ENCODE results near the gene PGP. TPM values are rescaled to one million over a fixed set of nuclear protein-coding genes. Genes with fewer than 3 reads are reported as not detected.

PGP gene
- total RNA-seq, 1 experiment from 2014 or later = 48.7 TPM

DNA sequence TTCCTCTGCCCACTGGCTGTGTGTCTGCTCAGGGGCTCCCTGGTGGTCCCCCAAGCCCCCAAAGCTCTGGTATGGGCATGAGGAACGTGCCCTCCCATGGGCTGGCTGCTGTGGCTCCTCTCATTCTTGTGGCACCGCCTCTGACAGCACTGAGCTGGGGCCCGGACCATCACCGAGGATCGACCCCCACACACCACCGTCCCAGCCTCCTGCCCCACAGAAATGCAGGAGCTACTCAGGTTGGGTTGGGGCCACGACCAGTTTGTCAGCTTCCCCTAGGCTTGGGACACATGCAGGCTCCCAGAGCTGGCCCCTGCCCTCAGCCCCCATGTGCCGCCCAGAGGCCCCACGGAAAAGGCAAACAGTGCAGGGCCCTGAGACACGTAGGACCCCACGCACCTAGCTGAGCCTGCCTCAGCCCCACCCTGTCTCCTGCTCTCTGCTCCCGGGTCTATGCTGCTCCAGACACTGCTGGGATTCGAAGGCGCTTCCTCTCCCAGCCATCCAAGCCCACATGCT lies 15.0 kb downstream of the PGP start:
- Histone ChIP-seq H3K27me3 (ENCODE audit: control insufficient read depth, insufficient read depth, low read length) (no peaks in the 10 kb centered on the region), H3K4me3 (ENCODE audit: low read depth in 2 of 2, low read length in 2 of 2) (no peak overlapping the region), H3K9me3 (ENCODE audit: control insufficient read depth, insufficient read depth, low read depth, low read length) (no peaks in the 10 kb centered on the region), H3K36me3 (ENCODE audit: control insufficient read depth, insufficient read depth, low read length) (no peaks in the 10 kb centered on the region), H3K27ac (ENCODE audit: low read length) (no peak overlapping the region), H3K4me1 (ENCODE audit: control insufficient read depth, insufficient read depth, low read length) (peaks cover 3% of the 10 kb centered on the region)
- TF ChIP-seq SIN3A (IDR thresholded peaks at IDR 0.05; ENCODE audit: borderline replicate concordance, insufficient read depth, low read depth, low read length) = no peak
- TF ChIP-seq, protein P1, sequence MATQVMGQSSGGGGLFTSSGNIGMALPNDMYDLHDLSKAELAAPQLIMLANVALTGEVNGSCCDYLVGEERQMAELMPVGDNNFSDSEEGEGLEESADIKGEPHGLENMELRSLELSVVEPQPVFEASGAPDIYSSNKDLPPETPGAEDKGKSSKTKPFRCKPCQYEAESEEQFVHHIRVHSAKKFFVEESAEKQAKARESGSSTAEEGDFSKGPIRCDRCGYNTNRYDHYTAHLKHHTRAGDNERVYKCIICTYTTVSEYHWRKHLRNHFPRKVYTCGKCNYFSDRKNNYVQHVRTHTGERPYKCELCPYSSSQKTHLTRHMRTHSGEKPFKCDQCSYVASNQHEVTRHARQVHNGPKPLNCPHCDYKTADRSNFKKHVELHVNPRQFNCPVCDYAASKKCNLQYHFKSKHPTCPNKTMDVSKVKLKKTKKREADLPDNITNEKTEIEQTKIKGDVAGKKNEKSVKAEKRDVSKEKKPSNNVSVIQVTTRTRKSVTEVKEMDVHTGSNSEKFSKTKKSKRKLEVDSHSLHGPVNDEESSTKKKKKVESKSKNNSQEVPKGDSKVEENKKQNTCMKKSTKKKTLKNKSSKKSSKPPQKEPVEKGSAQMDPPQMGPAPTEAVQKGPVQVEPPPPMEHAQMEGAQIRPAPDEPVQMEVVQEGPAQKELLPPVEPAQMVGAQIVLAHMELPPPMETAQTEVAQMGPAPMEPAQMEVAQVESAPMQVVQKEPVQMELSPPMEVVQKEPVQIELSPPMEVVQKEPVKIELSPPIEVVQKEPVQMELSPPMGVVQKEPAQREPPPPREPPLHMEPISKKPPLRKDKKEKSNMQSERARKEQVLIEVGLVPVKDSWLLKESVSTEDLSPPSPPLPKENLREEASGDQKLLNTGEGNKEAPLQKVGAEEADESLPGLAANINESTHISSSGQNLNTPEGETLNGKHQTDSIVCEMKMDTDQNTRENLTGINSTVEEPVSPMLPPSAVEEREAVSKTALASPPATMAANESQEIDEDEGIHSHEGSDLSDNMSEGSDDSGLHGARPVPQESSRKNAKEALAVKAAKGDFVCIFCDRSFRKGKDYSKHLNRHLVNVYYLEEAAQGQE (IDR thresholded peaks at IDR 0.05; ENCODE audit: insufficient read depth in 1 of 2, low read depth in 2 of 2, low read length in 1 of 2) = no peak
- no peak for TF ChIP-seq TCF7L2 (IDR thresholded peaks at IDR 0.05; ENCODE audit: low read depth, low read length)
- TF ChIP-seq, protein P2, sequence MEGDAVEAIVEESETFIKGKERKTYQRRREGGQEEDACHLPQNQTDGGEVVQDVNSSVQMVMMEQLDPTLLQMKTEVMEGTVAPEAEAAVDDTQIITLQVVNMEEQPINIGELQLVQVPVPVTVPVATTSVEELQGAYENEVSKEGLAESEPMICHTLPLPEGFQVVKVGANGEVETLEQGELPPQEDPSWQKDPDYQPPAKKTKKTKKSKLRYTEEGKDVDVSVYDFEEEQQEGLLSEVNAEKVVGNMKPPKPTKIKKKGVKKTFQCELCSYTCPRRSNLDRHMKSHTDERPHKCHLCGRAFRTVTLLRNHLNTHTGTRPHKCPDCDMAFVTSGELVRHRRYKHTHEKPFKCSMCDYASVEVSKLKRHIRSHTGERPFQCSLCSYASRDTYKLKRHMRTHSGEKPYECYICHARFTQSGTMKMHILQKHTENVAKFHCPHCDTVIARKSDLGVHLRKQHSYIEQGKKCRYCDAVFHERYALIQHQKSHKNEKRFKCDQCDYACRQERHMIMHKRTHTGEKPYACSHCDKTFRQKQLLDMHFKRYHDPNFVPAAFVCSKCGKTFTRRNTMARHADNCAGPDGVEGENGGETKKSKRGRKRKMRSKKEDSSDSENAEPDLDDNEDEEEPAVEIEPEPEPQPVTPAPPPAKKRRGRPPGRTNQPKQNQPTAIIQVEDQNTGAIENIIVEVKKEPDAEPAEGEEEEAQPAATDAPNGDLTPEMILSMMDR (IDR thresholded peaks at IDR 0.05) = no peak
- no peak for TF ChIP-seq POLR2AphosphoS5 (IDR thresholded peaks at IDR 0.05; ENCODE audit: low read depth, low read length)
- intact Hi-C loops (cut with micrococcal nuclease; ENCODE audit: unreplicated experiment) = no loop called here
- POLR2A ChIA-PET = interaction anchor here (0.5 kb wide), 1 partner anchor 48 kb away, joined by 4 read pairs; no protein-coding TSS in a partner anchor
- BruUV-seq (replicated peaks) = no TSS peak
- CTCF ChIA-PET = no interaction called here
- in situ Hi-C loops (cut with HindIII; ENCODE audit: low pct_unique_long_range_greater_than_20kb, low sequenced_read_pairs) = no loop called here
- DNase-seq (ENCODE audit: low read depth, low spot score) (no peak), ATAC-seq (no peak)

DNA sequence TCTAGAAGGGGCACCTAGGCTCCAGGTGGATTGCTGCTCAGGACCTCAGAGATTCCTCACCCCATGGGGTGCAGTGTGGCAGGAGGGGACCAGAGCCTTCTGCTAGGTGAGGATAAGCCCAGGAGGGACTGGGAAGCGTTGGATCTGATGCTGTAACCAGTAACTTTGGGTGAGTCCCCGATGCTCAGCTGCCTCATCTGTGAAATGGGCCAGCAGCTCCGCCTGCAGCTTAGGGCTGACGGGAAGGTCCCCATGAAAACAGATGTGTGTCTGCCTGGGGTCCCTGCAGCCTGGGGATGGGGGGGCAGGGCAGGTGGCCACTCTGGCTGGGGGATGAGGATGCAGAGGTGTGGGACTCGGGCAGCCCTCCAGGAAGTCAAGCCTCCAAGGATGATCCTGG lies 15.5 kb downstream of the PGP start:
- in situ Hi-C loops (cut with HindIII; ENCODE audit: low pct_unique_long_range_greater_than_20kb, low sequenced_read_pairs) = no loop called here

More for the DNA sequence above, 15.5 kb downstream of the PGP start:
- Histone ChIP-seq H3K9me3 (ENCODE audit: control insufficient read depth, insufficient read depth, low read depth, low read length) (no peaks in the 10 kb centered on the region), H3K36me3 (ENCODE audit: control insufficient read depth, insufficient read depth, low read length) (no peaks in the 10 kb centered on the region), H3K27ac (ENCODE audit: low read length) (no peak overlapping the region), H3K4me3 (ENCODE audit: low read depth in 2 of 2, low read length in 2 of 2) (no peak overlapping the region), H3K27me3 (ENCODE audit: control insufficient read depth, insufficient read depth, low read length) (no peaks in the 10 kb centered on the region), H3K4me1 (ENCODE audit: control insufficient read depth, insufficient read depth, low read length) (no peaks in the 10 kb centered on the region; the same call in none of the 2 replicates)
- DNase-seq (ENCODE audit: low read depth, low spot score) (no peak), ATAC-seq (no peak)
- BruUV-seq (replicated peaks) = no TSS peak
- intact Hi-C loops (cut with micrococcal nuclease; ENCODE audit: unreplicated experiment) = no loop called here
- CTCF ChIA-PET = no interaction called here
- TF ChIP-seq TCF7L2 (IDR thresholded peaks at IDR 0.05; ENCODE audit: low read depth, low read length) (no peak), POLR2AphosphoS5 (IDR thresholded peaks at IDR 0.05; ENCODE audit: low read depth, low read length) (no peak), SIN3A (IDR thresholded peaks at IDR 0.05; ENCODE audit: borderline replicate concordance, insufficient read depth, low read depth, low read length) (no peak)
- TF ChIP-seq, protein P2 (IDR thresholded peaks at IDR 0.05) = no peak
- TF ChIP-seq, protein P1 (IDR thresholded peaks at IDR 0.05; ENCODE audit: insufficient read depth in 1 of 2, low read depth in 2 of 2, low read length in 1 of 2) = no peak
- POLR2A ChIA-PET = no interaction called here
